Parathyroid adenoma (tissue), 2 donors: ENCODE data around the gene IFFO2.
A peak's percentile ranks its signal among the peaks of the same experiment; 100 is the strongest.

Experiments
- H2AFZ ChIP-seq: fragments of 300-600 bp; sonication (generic); one replicate; pipeline ENCODE4 v1.7.0; 2017; ENCODE audit warnings: antibody characterized with exemption, mild to moderate bottlenecking
- H3K27ac ChIP-seq: fragments of 300-600 bp; sonication (generic); one replicate; pipeline ENCODE4 v1.7.0; 2017
- H3K27me3 ChIP-seq: fragments of 300-600 bp; sonication (generic); one replicate; pipeline ENCODE4 v1.7.0; 2017; ENCODE audit warnings: low read length; ENCODE audit not compliant: control insufficient read depth, insufficient read depth
- H3K36me3 ChIP-seq: fragments of 300-600 bp; sonication (generic); one replicate; pipeline ENCODE4 v1.7.0; 2017; ENCODE audit warnings: low read length; ENCODE audit not compliant: control insufficient read depth, insufficient read depth
- H3K4me1 ChIP-seq: fragments of 300-600 bp; sonication (generic); one replicate; pipeline ENCODE4 v1.7.0; 2017; ENCODE audit warnings: control low read depth
- H3K4me2 ChIP-seq: fragments of 300-600 bp; sonication (generic); one replicate; pipeline ENCODE4 v1.7.0; 2017; ENCODE audit warnings: low read length
- H3K4me3 ChIP-seq: fragments of 300-600 bp; sonication (generic); one replicate; pipeline ENCODE4 v1.7.0; 2017; ENCODE audit warnings: low read depth, low read length
- H3K79me2 ChIP-seq: fragments of 300-600 bp; sonication (generic); one replicate; pipeline ENCODE4 v1.7.0; 2017; ENCODE audit warnings: control low read depth
- H3K9ac ChIP-seq: fragments of 300-600 bp; sonication (generic); one replicate; pipeline ENCODE4 v1.7.0; 2017; ENCODE audit warnings: mild to moderate bottlenecking
- H3K9me3 ChIP-seq: fragments of 300-600 bp; sonication (generic); one replicate; pipeline ENCODE4 v1.7.0; 2017; ENCODE audit warnings: low read length; ENCODE audit not compliant: control insufficient read depth
- CTCF ChIP-seq: fragments of 300-600 bp; sonication (generic); IDR thresholded peaks from one replicate; pipeline ENCODE4 v1.7.0; 2017; ENCODE audit warnings: antibody characterized with exemption, mild to moderate bottlenecking
- donor health status: primary hyperparathyroidism.

The IFFO2 gene

DNA sequence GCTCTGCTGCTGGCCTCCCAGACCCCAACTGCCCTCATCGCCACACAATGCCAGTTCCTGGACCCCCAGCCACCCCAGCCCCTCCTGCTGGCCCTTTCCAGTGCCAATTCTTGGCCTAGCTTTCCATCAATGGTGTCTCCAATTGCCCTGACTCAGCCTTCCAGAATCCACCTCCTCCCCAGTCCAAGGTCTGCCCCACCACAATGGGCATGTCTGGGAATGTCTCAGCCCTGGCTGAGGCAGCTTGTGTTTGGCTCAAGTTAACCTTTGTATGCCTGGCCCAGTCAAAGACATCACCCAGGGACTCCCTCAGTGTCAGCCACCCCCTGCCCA, 70.5 kb downstream of the IFFO2 start:
- H3K9ac ChIP-seq: no peak overlapping the region
- no peak overlapping the region for H2AFZ ChIP-seq
- H3K27ac ChIP-seq: no peak overlapping the region
- H3K4me2 ChIP-seq: no peak overlapping the region
- H3K4me1 ChIP-seq: no peaks in the 10 kb centered on the region
- H3K27me3 ChIP-seq: no peaks in the 10 kb centered on the region
- no peak for TF ChIP-seq CTCF
- H3K36me3 ChIP-seq: no peaks in the 10 kb centered on the region
- H3K9me3 ChIP-seq: no peaks in the 10 kb centered on the region
- no peak overlapping the region for H3K4me3 ChIP-seq
- H3K79me2 ChIP-seq: no peaks in the 10 kb centered on the region

DNA sequence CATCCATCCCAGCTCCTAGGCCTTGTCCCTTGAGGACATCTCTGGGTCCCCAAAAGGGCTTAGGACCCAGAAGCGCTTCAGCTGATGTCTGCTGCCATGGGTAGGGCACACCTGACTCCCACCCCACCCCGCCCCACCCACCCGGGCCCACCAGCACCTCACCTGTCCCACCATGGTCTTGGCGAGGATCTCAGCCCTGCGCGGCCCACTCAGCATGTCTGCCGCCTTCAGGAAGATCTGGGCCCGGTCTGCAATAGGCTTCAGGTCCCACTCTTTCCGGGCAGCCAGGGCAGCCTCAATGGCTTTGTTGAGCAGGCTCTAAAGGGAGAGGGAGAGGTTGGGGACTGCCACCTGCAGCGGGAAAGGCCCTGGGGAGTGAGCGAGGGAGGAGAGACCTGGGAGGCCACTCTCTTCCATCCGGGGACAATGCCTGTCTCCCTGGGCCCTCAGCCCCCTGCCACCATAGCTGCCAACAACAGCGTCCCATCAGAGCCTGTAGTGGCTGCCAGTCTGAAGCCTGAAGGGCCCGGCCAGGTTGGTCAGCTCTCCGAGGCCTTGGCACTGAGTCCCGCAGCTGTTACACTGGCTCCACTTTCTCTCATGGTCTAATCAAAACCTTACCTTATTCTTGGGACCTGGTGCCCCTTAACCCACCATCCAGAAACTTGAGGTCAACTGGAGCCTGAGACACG, 71.0 kb downstream of the IFFO2 start:
- TF ChIP-seq CTCF: no peak
- no peaks in the 10 kb centered on the region for H3K79me2 ChIP-seq
- H3K9me3 ChIP-seq: no peaks in the 10 kb centered on the region
- H3K4me2 ChIP-seq: no peak overlapping the region
- H3K36me3 ChIP-seq: no peaks in the 10 kb centered on the region
- H2AFZ ChIP-seq: no peak overlapping the region
- H3K9ac ChIP-seq: no peak overlapping the region
- H3K27ac ChIP-seq: no peak overlapping the region
- H3K4me3 ChIP-seq: no peak overlapping the region
- no peaks in the 10 kb centered on the region for H3K27me3 ChIP-seq
- no peaks in the 10 kb centered on the region for H3K4me1 ChIP-seq

DNA sequence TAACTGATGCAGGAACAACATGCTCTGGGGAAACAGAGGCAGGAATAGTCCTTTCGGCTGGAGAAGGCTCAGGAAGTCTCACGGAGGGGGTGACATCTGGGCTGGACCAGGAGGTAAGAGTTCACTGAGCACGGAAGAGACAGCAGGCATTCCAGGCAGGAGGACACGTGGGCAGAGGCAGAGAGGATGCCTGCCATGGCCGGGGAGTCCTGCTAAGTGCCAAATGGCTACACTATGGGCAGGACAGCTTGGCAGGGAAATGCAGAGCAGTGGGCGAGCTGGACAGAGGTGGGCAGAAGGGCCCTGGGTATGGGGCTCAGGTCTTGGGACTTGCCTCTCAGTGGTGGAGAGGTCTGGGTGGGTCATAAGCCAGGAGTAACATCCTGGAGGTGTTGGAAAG, 71.7 kb downstream of the IFFO2 start:
- no peaks in the 10 kb centered on the region for H3K79me2 ChIP-seq
- H3K27me3 ChIP-seq: no peaks in the 10 kb centered on the region
- no peak overlapping the region for H3K4me2 ChIP-seq
- H3K9ac ChIP-seq: no peak overlapping the region
- H3K36me3 ChIP-seq: no peaks in the 10 kb centered on the region
- H2AFZ ChIP-seq: no peak overlapping the region
- no peak overlapping the region for H3K27ac ChIP-seq
- no peak overlapping the region for H3K4me3 ChIP-seq
- no peaks in the 10 kb centered on the region for H3K9me3 ChIP-seq
- no peak for TF ChIP-seq CTCF
- no peaks in the 10 kb centered on the region for H3K4me1 ChIP-seq

- Histone ChIP-seq H3K4me1 (no peaks in the 10 kb centered on the region), H3K4me2 (no peak overlapping the region), H3K9me3 (no peaks in the 10 kb centered on the region), H3K27me3 (no peaks in the 10 kb centered on the region), H3K27ac (no peak overlapping the region), H3K9ac (no peak overlapping the region), H3K4me3 (no peak overlapping the region), H3K79me2 (no peaks in the 10 kb centered on the region), H3K36me3 (no peaks in the 10 kb centered on the region), H2AFZ (no peak overlapping the region)
- no peak for TF ChIP-seq CTCF
Measured at GRCh38 chr1:18884419-18884717, 72.1 kb downstream of the IFFO2 start.

- no peak overlapping the region for H2AFZ ChIP-seq
- no peaks in the 10 kb centered on the region for H3K79me2 ChIP-seq
- H3K27ac ChIP-seq: no peak overlapping the region
- H3K9ac ChIP-seq: no peak overlapping the region
- H3K36me3 ChIP-seq: no peaks in the 10 kb centered on the region
- no peak overlapping the region for H3K4me3 ChIP-seq
- no peaks in the 10 kb centered on the region for H3K9me3 ChIP-seq
- peak; percentile 80 for TF ChIP-seq CTCF
- H3K4me1 ChIP-seq: no peaks in the 10 kb centered on the region
- H3K4me2 ChIP-seq: no peak overlapping the region
- no peaks in the 10 kb centered on the region for H3K27me3 ChIP-seq
Measured at GRCh38 chr1:18883636-18884418, 72.6 kb downstream of the IFFO2 start.
